Measurements from ENCODE around the gene TRIP6. TPM values are rescaled to one million over a fixed set of nuclear protein-coding genes. Genes with fewer than 3 reads are reported as not detected.
A peak's percentile ranks its signal among the peaks of the same experiment; 100 is the strongest.

The TRIP6 gene
- total RNA-seq, 4 donors from 2014 or later = 71.8 to 88.7 (median 81.0) TPM

DNA sequence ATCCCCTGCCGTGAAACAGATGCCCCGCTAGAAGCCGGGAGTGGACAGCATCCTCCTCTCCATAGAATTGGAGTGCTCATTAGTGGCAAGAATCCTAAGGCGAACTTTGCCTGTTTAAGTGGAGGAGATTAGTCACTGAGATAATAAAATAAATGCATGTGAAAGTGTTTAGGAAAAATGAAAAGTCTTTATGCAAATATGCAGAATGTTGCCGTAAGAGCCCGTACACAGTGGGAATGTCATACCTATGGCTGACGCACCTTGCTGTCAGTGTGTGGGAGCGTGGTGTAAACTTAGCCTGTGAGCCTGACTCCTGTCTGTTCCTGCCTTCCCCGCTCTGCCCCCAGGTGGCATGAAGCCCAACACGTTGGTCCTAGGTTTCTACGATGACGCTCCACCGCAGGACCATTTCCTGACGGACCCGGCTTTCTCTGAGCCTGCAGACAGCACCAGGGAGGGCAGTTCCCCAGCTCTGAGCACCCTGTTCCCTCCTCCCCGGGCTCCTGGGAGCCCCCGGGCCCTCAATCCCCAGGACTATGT lies 1.7 kb upstream of the TRIP6 start:
- no peak for TF ChIP-seq POLR2A (IDR thresholded peaks at IDR 0.05)
- TF ChIP-seq, protein P1, sequence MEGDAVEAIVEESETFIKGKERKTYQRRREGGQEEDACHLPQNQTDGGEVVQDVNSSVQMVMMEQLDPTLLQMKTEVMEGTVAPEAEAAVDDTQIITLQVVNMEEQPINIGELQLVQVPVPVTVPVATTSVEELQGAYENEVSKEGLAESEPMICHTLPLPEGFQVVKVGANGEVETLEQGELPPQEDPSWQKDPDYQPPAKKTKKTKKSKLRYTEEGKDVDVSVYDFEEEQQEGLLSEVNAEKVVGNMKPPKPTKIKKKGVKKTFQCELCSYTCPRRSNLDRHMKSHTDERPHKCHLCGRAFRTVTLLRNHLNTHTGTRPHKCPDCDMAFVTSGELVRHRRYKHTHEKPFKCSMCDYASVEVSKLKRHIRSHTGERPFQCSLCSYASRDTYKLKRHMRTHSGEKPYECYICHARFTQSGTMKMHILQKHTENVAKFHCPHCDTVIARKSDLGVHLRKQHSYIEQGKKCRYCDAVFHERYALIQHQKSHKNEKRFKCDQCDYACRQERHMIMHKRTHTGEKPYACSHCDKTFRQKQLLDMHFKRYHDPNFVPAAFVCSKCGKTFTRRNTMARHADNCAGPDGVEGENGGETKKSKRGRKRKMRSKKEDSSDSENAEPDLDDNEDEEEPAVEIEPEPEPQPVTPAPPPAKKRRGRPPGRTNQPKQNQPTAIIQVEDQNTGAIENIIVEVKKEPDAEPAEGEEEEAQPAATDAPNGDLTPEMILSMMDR (IDR thresholded peaks at IDR 0.05) = no peak
- intact Hi-C loops (cut with DNase I; ENCODE audit: low total_unique reads) = no loop called here
- DNase-seq (ENCODE audit: low spot score in 2 of 2) = peak in 1 of 2 donors; percentile 41
- H3K4me3 ChIP-seq (ENCODE audit: low read depth, poor library complexity, severe bottlenecking) = no peak overlapping the region
- 28 to 44% methylated on average over 14 to 15 of the region's 17 CpGs for WGBS, 2 donors

DNA sequence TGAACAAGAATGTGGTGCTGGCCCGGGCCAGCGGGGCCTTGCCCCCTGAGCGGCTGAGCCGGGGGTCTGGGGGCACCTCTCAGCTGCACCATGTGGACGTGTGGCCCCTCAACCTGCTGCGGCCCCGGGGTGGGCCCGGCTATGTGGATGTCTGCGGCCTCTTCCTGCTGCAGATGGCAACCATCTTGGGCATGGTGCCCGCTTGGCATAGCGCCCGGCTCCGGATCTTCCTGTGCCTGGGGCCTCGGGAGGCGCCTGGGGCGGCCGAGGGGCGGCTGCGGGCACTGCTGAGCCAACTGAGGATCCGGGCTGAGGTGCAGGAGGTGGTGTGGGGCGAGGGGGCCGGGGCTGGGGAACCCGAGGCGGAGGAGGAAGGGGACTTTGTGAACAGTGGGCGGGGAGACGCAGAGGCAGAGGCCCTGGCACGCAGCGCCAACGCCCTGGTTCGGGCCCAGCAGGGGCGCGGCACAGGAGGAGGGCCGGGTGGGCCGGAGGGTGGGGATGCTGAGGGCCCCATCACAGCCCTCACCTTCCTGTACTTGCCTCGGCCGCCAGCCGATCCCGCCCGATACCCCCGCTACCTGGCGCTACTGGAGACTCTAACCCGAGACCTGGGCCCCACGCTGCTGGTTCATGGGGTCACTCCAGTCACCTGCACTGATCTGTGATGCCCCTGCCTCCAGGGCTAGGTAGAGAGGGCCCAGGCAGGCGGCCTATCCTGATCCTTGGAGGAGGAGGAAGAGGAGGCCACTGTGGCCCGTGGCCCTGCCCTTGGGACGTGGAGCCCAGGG lies 1.1 kb upstream of the TRIP6 start:
- H3K4me3 ChIP-seq (ENCODE audit: low read depth, poor library complexity, severe bottlenecking) = no peak overlapping the region
- intact Hi-C loops (cut with DNase I; ENCODE audit: low total_unique reads) = no loop called here
- TF ChIP-seq POLR2A (IDR thresholded peaks at IDR 0.05) = no peak
- TF ChIP-seq, protein P1 (IDR thresholded peaks at IDR 0.05) = no peak
- WGBS, 2 donors = 19 to 25% methylated on average over 29 to 39 of the region's 46 CpGs
- peak; percentile 81 to 97 for DNase-seq (ENCODE audit: low spot score in 2 of 2)

DNA sequence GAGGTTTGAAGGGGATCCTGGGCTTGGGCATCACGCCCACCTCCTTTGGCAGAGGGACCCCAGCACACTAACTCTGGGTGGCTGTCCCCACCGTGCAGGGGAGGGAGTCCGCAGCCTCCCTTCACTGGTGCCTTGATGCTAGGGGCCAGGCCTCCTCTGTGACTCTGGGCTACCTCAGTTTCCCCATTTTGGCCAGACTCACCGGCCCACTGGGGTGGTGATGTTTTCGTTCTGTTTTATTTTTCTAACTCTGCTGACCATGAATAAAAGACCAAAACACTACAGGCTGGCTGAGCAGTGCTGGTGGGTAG lies 503 bp upstream of the TRIP6 start:
- TF ChIP-seq, protein P1 (IDR thresholded peaks at IDR 0.05) = no peak
- TF ChIP-seq POLR2A (IDR thresholded peaks at IDR 0.05) = no peak
- WGBS, 2 donors = 13 to 33% methylated on average over 5 of the region's 5 CpGs
- intact Hi-C loops (cut with DNase I; ENCODE audit: low total_unique reads) = no loop called here
- no peak for DNase-seq (ENCODE audit: low spot score in 2 of 2)
- H3K4me3 ChIP-seq (ENCODE audit: low read depth, poor library complexity, severe bottlenecking) = peak overlapping the region; percentile 63

DNA sequence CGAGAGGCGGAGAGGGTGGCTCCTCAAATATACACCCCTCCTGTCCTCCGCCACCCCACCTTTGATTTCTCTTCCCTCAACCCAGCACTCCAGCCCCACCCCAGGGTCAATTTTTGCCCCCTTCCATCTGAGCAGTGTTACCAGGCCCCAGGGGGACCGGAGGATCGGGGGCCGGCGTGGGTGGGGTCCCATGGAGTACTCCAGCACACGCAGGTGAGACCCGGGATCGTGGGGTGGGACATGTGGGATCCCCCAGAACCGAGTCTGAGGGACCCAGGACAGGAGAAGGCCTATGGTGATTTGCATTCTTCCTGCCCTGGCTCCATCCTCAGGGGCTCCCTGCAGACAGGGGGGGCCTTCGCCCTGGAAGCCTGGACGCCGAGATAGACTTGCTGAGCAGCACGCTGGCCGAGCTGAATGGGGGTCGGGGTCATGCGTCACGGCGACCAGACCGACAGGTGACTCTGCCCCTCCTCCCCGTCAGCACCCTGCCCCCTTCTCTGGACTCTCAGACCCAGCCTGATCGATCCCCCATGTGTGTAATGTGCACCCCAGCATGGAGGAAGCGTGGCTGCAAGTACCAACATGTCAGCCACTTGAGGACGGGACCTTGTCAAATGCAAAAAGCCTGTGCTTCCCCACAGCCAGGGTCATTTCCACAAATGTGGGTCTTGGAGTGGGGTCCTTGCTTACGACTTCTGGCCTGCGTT lies 744 bp downstream of the TRIP6 start:
- peak; percentile 40 to 90 for DNase-seq (ENCODE audit: low spot score in 2 of 2)
- TF ChIP-seq POLR2A (IDR thresholded peaks at IDR 0.05) = no peak
- TF ChIP-seq, protein P1 (IDR thresholded peaks at IDR 0.05) = no peak
- 12 to 13% methylated on average over 24 to 26 of the region's 27 CpGs for WGBS, 2 donors
- intact Hi-C loops (cut with DNase I; ENCODE audit: low total_unique reads) = no loop called here
- peak overlapping the region; percentile 63 for H3K4me3 ChIP-seq (ENCODE audit: low read depth, poor library complexity, severe bottlenecking)

DNA sequence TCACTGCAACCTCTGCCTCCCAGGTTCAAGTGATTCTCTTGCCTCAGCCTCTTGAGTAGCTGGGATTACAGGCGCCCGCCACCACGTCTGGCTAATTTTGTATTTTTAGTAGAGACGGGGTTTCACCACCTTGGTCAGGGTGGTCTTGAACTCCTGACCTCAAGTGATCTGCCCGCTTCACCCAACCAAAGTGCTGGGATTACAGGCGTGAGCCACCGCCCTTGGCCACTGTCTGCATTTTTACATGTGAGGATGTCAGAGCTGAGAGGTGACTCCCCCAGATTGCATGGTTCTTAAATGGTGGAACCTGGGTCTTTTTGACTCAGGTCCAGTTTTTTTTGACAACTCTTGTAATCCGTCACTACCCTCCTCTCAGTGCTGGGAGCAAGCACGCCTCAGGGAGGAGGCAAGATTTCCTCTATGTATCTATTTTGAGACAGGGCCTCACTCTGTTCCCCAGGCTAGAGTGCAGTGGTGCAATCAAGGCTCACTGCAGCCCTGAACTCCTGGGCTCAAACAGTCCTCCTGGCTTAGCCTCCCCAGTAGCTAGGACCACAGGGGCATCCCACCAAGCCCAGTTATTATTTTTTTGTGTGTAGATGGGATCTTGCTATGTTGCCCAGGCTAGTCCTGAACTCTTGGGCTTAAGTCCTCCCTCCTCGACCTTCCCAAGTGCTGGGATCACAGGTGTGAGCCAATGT lies 6.6 kb downstream of the TRIP6 start:
- WGBS, 2 donors = 83 to 87% methylated on average over 10 of the region's 10 CpGs
- intact Hi-C loops (cut with DNase I; ENCODE audit: low total_unique reads) = no loop called here
- H3K4me3 ChIP-seq (ENCODE audit: low read depth, poor library complexity, severe bottlenecking) = no peak overlapping the region
- TF ChIP-seq, protein P1 (IDR thresholded peaks at IDR 0.05) = no peak
- no peak for TF ChIP-seq POLR2A (IDR thresholded peaks at IDR 0.05)
- DNase-seq (ENCODE audit: low spot score in 2 of 2) = no peak
